Nucleus accumbens (tissue), 56 donors: ENCODE measurements around the gene MAST3.
A peak's percentile ranks its signal among the peaks of the same experiment; 100 is the strongest.
"Not testable (repeated sequence)": the region's sequence is repeated elsewhere in the genome, so short reads cannot be mapped to it uniquely, and the experiment has no call there.

Experiments
- DNase-seq, 56 donors: peaks; one replicate each; lab custom pipeline; 2025; lab: John Stamatoyannopoulos, UW

The MAST3 gene

GRCh38 chr19:18155095-18156087 is 57.8 kb downstream of the MAST3 start:
- peak in 1 of 56 donors; percentile 15 for DNase-seq

- DNase-seq = no peak
These were observed 58.7 kb downstream of the MAST3 start for GRCh38 chr19:18156268-18156667.

GRCh38 chr19:18156841-18157464 is 59.4 kb downstream of the MAST3 start:
- peak in 52 of 56 donors; percentile 21 to 88 (median 61) for DNase-seq

GRCh38 chr19:18157465-18158063 is 60.0 kb downstream of the MAST3 start:
- peak in 52 of 56 donors; percentile 27 to 91 (median 72) for DNase-seq

GRCh38 chr19:18158467-18158866 is 60.9 kb downstream of the MAST3 start:
- DNase-seq = no peak

- DNase-seq = not testable (repeated sequence)
These were observed 61.6 kb downstream of the MAST3 start for GRCh38 chr19:18159059-18159616.

- no peak for DNase-seq
These were observed 62.2 kb downstream of the MAST3 start for GRCh38 chr19:18159810-18160209.

- no peak for DNase-seq
These were observed 63.0 kb downstream of the MAST3 start for GRCh38 chr19:18160493-18160970.

GRCh38 chr19:18160971-18161635 is 63.5 kb downstream of the MAST3 start:
- peak in 49 of 56 donors; percentile 21 to 86 (median 62) for DNase-seq

GRCh38 chr19:18161636-18162002 is 64.0 kb downstream of the MAST3 start:
- DNase-seq = peak in 24 of 56 donors; percentile 25 to 75 (median 60)

- no peak for DNase-seq
These were observed 66.5 kb downstream of the MAST3 start for GRCh38 chr19:18164072-18164471.

GRCh38 chr19:18165794-18166544 is 68.4 kb downstream of the MAST3 start:
- DNase-seq = no peak

- DNase-seq = no peak
These were observed 69.4 kb downstream of the MAST3 start for GRCh38 chr19:18167011-18167410.

GRCh38 chr19:18167975-18168645 is 70.5 kb downstream of the MAST3 start:
- DNase-seq = peak in 18 of 56 donors; percentile 6 to 48 (median 22)

- no peak for DNase-seq
These were observed 71.2 kb downstream of the MAST3 start for GRCh38 chr19:18168673-18169381.

GRCh38 chr19:18170714-18171255 is 73.2 kb downstream of the MAST3 start:
- peak in 2 of 56 donors; percentile 17 to 27 for DNase-seq

- DNase-seq = no peak
These were observed 74.2 kb downstream of the MAST3 start for GRCh38 chr19:18171605-18172327.
